Astrocyte (in vitro differentiated cells and primary cell): Measurements from ENCODE around the gene COLGALT1. TPM values are rescaled to one million over a fixed set of nuclear protein-coding genes. Genes with fewer than 3 reads are reported as not detected.

Source experiments
- DNase-seq: peaks from one replicate; pipeline ENCODE4 v3.0.0-alpha.2; 2010; ENCODE audit warnings: low read depth
- FAIRE-seq: peaks from 2 replicates; lab custom pipeline; 2011; peaks lifted over from hg19 to GRCh38; lab: Jason Lieb, UNC
- H2AFZ ChIP-seq: 2 replicates; pipeline ENCODE4 v1.6.0; 2012; ENCODE audit warnings: low read depth, low read length, inconsistent platforms
- H3K27ac ChIP-seq: 2 replicates; pipeline ENCODE4 v1.5.1; 2011; ENCODE audit warnings: low read depth, low read length, inconsistent platforms
- H3K27me3 ChIP-seq: 2 replicates; pipeline ENCODE4 v1.6.0; 2011; ENCODE audit warnings: low read length, inconsistent platforms; ENCODE audit not compliant: insufficient read depth
- H3K36me3 ChIP-seq: 2 replicates; pipeline ENCODE4 v1.5.1; 2011; ENCODE audit warnings: low read length, inconsistent platforms; ENCODE audit not compliant: insufficient read depth
- H3K4me1 ChIP-seq: 2 replicates; pipeline ENCODE4 v1.5.1; 2011; ENCODE audit warnings: low read length, inconsistent platforms; ENCODE audit not compliant: insufficient read depth
- H3K4me2 ChIP-seq: 2 replicates; pipeline ENCODE4 v1.6.0; 2012; ENCODE audit warnings: low read length, inconsistent platforms
- H3K4me3 ChIP-seq: 2 replicates; pipeline ENCODE4 v1.5.1; 2011; ENCODE audit warnings: low read depth, mild to moderate bottlenecking, low read length, inconsistent platforms; ENCODE audit not compliant: insufficient read depth
- H3K79me2 ChIP-seq: 2 replicates; pipeline ENCODE4 v1.6.0; 2012; ENCODE audit warnings: mild to moderate bottlenecking, low read length, inconsistent platforms; ENCODE audit not compliant: insufficient read depth
- H3K9ac ChIP-seq: 2 replicates; pipeline ENCODE4 v1.6.0; 2012; ENCODE audit warnings: mild to moderate bottlenecking, low read length, inconsistent platforms
- H3K9me3 ChIP-seq: 2 replicates; pipeline ENCODE4 v1.5.1; 2012; ENCODE audit warnings: low read depth, mild to moderate bottlenecking, low read length, inconsistent platforms; ENCODE audit not compliant: insufficient read depth
- H4K20me1 ChIP-seq: 2 replicates; pipeline ENCODE4 v1.6.0; 2012; ENCODE audit warnings: low read length, inconsistent platforms; ENCODE audit not compliant: insufficient read depth
- H3K27ac Mint-ChIP-seq: one replicate; pipeline ENCODE4 v1.8.0; 2021; ENCODE audit warnings: mild to moderate bottlenecking, mixed read lengths; ENCODE audit not compliant: unreplicated experiment
- H3K27me3 Mint-ChIP-seq: one replicate; pipeline ENCODE4 v1.8.0; 2021; ENCODE audit warnings: low read depth, mixed read lengths; ENCODE audit not compliant: unreplicated experiment
- H3K36me3 Mint-ChIP-seq: one replicate; pipeline ENCODE4 v1.8.0; 2021; ENCODE audit warnings: low read depth, mixed read lengths; ENCODE audit not compliant: unreplicated experiment
- H3K4me1 Mint-ChIP-seq: one replicate; pipeline ENCODE4 v1.8.0; 2021; ENCODE audit warnings: low read depth, mixed read lengths; ENCODE audit not compliant: unreplicated experiment
- H3K4me3 Mint-ChIP-seq: one replicate; pipeline ENCODE4 v1.8.0; 2021; ENCODE audit warnings: mild to moderate bottlenecking, moderate library complexity, mixed read lengths; ENCODE audit not compliant: unreplicated experiment
- H3K9me3 Mint-ChIP-seq: one replicate; pipeline ENCODE4 v1.8.0; 2021; ENCODE audit warnings: mild to moderate bottlenecking, mixed read lengths; ENCODE audit not compliant: unreplicated experiment
- EZH2 ChIP-seq: IDR thresholded peaks from 2 replicates; pipeline ENCODE4 v1.6.1; 2012; ENCODE audit warnings: mild to moderate bottlenecking, low read length, inconsistent platforms; ENCODE audit not compliant: insufficient read depth
- total RNA-seq: library from RNA; stranded (reverse); gene quantifications from 2 replicates; pipeline ENCODE4 v1.2.1, GENCODE V29; 2021
- TF ChIP-seq, protein P1 (sequence below): IDR thresholded peaks from 2 replicates; pipeline ENCODE4 v1.5.1; 2011; ENCODE audit warnings: low read depth, mild to moderate bottlenecking, inconsistent platforms, low read length, moderate library complexity; ENCODE audit not compliant: insufficient read depth

COLGALT1 gene
- total RNA-seq, 1 donor from 2014 or later, result 137 TPM

DNA sequence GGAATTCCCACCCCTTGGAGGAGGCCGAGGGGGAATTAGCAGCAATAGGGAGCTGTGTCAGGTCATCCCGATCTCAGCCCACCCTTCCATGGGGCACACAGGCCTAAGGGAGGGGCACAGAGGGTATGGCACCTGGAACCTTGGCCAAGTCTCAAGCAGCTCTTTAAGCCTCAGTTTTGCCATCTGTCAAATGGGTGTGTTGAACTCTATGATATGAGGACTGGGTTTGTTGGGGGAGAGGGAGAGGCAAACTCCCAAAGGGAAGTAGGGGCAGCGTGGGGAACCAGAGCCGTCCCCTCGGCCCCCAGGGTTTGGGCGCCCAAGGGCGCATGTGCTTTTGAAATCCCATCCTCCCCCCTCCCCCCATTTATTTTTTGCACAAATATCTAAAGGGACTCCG is 49.7 kb downstream of the COLGALT1 start:
- H3K4me1 ChIP-seq, result peaks cover 6% of the 10 kb centered on the region
- H2AFZ ChIP-seq, result no peak overlapping the region
- no peaks in the 10 kb centered on the region for H3K36me3 Mint-ChIP-seq
- H3K27me3 ChIP-seq, result peaks cover 15% of the 10 kb centered on the region
- peaks cover 34% of the 10 kb centered on the region for H3K27me3 Mint-ChIP-seq
- no peak overlapping the region for H3K27ac Mint-ChIP-seq
- H3K27ac ChIP-seq, result no peak overlapping the region
- no peak overlapping the region for H3K4me2 ChIP-seq
- no peak overlapping the region for H3K4me3 Mint-ChIP-seq
- no peaks in the 10 kb centered on the region for H3K4me1 Mint-ChIP-seq
- no peak for FAIRE-seq
- H3K9ac ChIP-seq, result no peak overlapping the region
- no peak for DNase-seq
- H3K9me3 Mint-ChIP-seq, result peaks cover 4% of the 10 kb centered on the region
- H3K36me3 ChIP-seq, result no peaks in the 10 kb centered on the region
- TF ChIP-seq EZH2, result no peak
- TF ChIP-seq, protein P1, sequence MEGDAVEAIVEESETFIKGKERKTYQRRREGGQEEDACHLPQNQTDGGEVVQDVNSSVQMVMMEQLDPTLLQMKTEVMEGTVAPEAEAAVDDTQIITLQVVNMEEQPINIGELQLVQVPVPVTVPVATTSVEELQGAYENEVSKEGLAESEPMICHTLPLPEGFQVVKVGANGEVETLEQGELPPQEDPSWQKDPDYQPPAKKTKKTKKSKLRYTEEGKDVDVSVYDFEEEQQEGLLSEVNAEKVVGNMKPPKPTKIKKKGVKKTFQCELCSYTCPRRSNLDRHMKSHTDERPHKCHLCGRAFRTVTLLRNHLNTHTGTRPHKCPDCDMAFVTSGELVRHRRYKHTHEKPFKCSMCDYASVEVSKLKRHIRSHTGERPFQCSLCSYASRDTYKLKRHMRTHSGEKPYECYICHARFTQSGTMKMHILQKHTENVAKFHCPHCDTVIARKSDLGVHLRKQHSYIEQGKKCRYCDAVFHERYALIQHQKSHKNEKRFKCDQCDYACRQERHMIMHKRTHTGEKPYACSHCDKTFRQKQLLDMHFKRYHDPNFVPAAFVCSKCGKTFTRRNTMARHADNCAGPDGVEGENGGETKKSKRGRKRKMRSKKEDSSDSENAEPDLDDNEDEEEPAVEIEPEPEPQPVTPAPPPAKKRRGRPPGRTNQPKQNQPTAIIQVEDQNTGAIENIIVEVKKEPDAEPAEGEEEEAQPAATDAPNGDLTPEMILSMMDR, result no peak
- H3K9me3 ChIP-seq, result no peaks in the 10 kb centered on the region
- no peak overlapping the region for H3K4me3 ChIP-seq
- H3K79me2 ChIP-seq, result no peaks in the 10 kb centered on the region
- H4K20me1 ChIP-seq, result no peaks in the 10 kb centered on the region

DNA sequence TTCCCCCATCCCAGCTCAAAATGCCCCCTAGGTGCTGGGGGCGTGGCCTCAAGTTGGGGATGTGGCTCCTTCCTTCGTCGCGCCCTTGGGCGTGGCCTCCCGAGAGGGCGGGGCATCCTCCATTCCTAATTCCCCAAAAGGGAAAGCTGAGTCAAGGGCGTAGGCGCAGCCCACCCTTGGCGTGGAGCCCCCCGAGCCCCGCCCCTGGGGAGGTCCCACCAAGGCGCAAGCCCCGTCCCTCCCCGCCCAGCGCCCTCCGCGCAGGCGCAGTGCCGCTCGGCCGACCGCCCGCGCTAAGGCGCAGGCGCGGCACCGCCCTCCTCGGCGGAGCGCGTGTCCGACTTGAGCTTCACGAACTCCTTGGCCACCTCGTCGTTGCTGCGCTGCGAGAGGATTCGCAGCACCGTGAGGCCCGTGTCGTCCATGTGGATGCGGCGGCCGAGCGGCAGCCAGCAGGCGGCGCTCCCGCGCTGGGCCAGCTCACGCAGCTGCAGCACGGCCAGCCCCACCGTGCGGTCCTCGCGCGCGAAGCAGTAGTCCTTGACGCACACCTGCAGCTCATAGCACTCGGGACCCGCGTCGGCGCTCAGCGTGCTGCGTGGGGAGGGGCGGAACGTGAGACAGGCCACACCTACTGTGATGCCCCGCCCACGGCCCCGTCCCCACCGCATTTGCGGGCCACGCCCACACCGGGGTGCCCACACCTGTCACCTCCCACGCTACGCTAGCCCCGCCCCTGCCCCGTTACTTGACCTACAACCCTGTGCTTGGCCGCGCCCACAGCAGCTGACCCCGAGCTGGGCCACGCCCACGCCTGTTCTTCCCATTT is 50.5 kb downstream of the COLGALT1 start:
- peaks cover 4% of the 10 kb centered on the region for H3K9me3 Mint-ChIP-seq
- H3K27me3 ChIP-seq, result peaks cover 15% of the 10 kb centered on the region
- peak overlapping the region; percentile 67 for H3K4me3 Mint-ChIP-seq
- DNase-seq (peak; percentile 30), FAIRE-seq (no peak)
- H3K4me1 Mint-ChIP-seq, result no peaks in the 10 kb centered on the region
- peaks cover 34% of the 10 kb centered on the region for H3K27me3 Mint-ChIP-seq
- no peaks in the 10 kb centered on the region for H3K36me3 ChIP-seq
- TF ChIP-seq EZH2, result no peak
- TF ChIP-seq, protein P1, result peak; percentile 25
- H3K36me3 Mint-ChIP-seq, result no peaks in the 10 kb centered on the region
- no peak overlapping the region for H3K27ac ChIP-seq
- no peaks in the 10 kb centered on the region for H3K79me2 ChIP-seq
- H3K9me3 ChIP-seq, result no peaks in the 10 kb centered on the region
- peak overlapping the region; percentile 98 for H2AFZ ChIP-seq
- H3K4me2 ChIP-seq, result peak overlapping the region; percentile 81
- H3K4me1 ChIP-seq, result peaks cover 6% of the 10 kb centered on the region
- H4K20me1 ChIP-seq, result no peaks in the 10 kb centered on the region
- H3K4me3 ChIP-seq, result peak overlapping the region; percentile 44
- H3K27ac Mint-ChIP-seq, result no peak overlapping the region
- H3K9ac ChIP-seq, result no peak overlapping the region
